NCI-H1436 (cell line): ENCODE measurements around the gene SAMD4B.
"Not testable (repeated sequence)": the region's sequence is repeated elsewhere in the genome, so short reads cannot be mapped to it uniquely, and the experiment has no call there.

Experiments used
- DNase-seq: peaks from one replicate; lab custom pipeline; 2025; lab: John Stamatoyannopoulos, UW

Gene SAMD4B

GRCh38 chr19:39336483-39336882, 5.7 kb upstream of the SAMD4B start:
- no peak for DNase-seq

- DNase-seq, result no peak
Observed at GRCh38 chr19:39339674-39340073, 2.5 kb upstream of the SAMD4B start.

- not testable (repeated sequence) for DNase-seq
Observed at GRCh38 chr19:39340156-39340555, 2.1 kb upstream of the SAMD4B start.

- no peak for DNase-seq
Observed at GRCh38 chr19:39341129-39341718, 997 bp upstream of the SAMD4B start.

GRCh38 chr19:39342647-39343305, 555 bp downstream of the SAMD4B start:
- no peak for DNase-seq

GRCh38 chr19:39345956-39346355, 3.7 kb downstream of the SAMD4B start:
- DNase-seq, result no peak

- no peak for DNase-seq
Observed at GRCh38 chr19:39347332-39348164, 5.3 kb downstream of the SAMD4B start.

- no peak for DNase-seq
Observed at GRCh38 chr19:39349326-39349725, 7.1 kb downstream of the SAMD4B start.

GRCh38 chr19:39350156-39350555, 7.9 kb downstream of the SAMD4B start:
- DNase-seq, result no peak

- no peak for DNase-seq
Observed at GRCh38 chr19:39351537-39352064, 9.4 kb downstream of the SAMD4B start.

GRCh38 chr19:39352381-39353255, 10.4 kb downstream of the SAMD4B start:
- DNase-seq, result no peak

GRCh38 chr19:39355253-39355652, 13.0 kb downstream of the SAMD4B start:
- DNase-seq, result no peak

- DNase-seq, result no peak
Observed at GRCh38 chr19:39356073-39356472, 13.9 kb downstream of the SAMD4B start.

- no peak for DNase-seq
Observed at GRCh38 chr19:39356647-39357046, 14.4 kb downstream of the SAMD4B start.

GRCh38 chr19:39359026-39359425, 16.8 kb downstream of the SAMD4B start:
- DNase-seq, result no peak

GRCh38 chr19:39360599-39360998, 18.4 kb downstream of the SAMD4B start:
- DNase-seq, result no peak

- no peak for DNase-seq
Observed at GRCh38 chr19:39362682-39363657, 20.7 kb downstream of the SAMD4B start.

GRCh38 chr19:39363901-39364457, 21.8 kb downstream of the SAMD4B start:
- no peak for DNase-seq

GRCh38 chr19:39365531-39365930, 23.3 kb downstream of the SAMD4B start:
- no peak for DNase-seq

- no peak for DNase-seq
Observed at GRCh38 chr19:39369200-39369599, 27.0 kb downstream of the SAMD4B start.
